GM19238 (cell line): Measurements from ENCODE around the gene MAP2K4.
"Not testable (repeated sequence)": the region's sequence is repeated elsewhere in the genome, so short reads cannot be mapped to it uniquely, and the experiment has no call there.

Experiments
- DNase-seq: peaks from one replicate; pipeline ENCODE4 v3.0.0; 2011; ENCODE audit warnings: low spot score; ENCODE audit not compliant: insufficient read length

Gene MAP2K4

GRCh38 chr17:12020642-12021622 is at the start of gene MAP2K4:
TSS of gene MAP2K4 (plus strand) at chr17:12020877. CDS start at chr17:12020887, 10 bp downstream.
- DNase-seq: peak; percentile 91

- DNase-seq: not testable (repeated sequence)
Measured at GRCh38 chr17:11972741-11973140, 47.9 kb upstream of the MAP2K4 start.

- DNase-seq: no peak
Measured at GRCh38 chr17:11979795-11980194, 40.9 kb upstream of the MAP2K4 start.

- DNase-seq: no peak
Measured at GRCh38 chr17:11980813-11981212, 39.9 kb upstream of the MAP2K4 start.

GRCh38 chr17:11981862-11982261 is 38.8 kb upstream of the MAP2K4 start:
- no peak for DNase-seq

- DNase-seq: no peak
Measured at GRCh38 chr17:11986179-11986941, 34.3 kb upstream of the MAP2K4 start.

GRCh38 chr17:11986942-11987329 is 33.7 kb upstream of the MAP2K4 start:
- no peak for DNase-seq

GRCh38 chr17:11990363-11990983 is 30.2 kb upstream of the MAP2K4 start:
- no peak for DNase-seq

GRCh38 chr17:11991461-11991860 is 29.2 kb upstream of the MAP2K4 start:
- DNase-seq: no peak

GRCh38 chr17:11996722-11997146 is 23.9 kb upstream of the MAP2K4 start:
- peak; percentile 19 for DNase-seq

GRCh38 chr17:11997147-11997971 is 23.3 kb upstream of the MAP2K4 start, which contains the start of gene ZNF18:
TSS of gene ZNF18 (minus strand) at chr17:11997475. CDS start at chr17:11992829, 4,646 bp downstream.
- DNase-seq: peak; percentile 97

- DNase-seq: no peak
Measured at GRCh38 chr17:11997972-11998233, 22.8 kb upstream of the MAP2K4 start.

- no peak for DNase-seq
Measured at GRCh38 chr17:11999696-12000095, 21.0 kb upstream of the MAP2K4 start.

- DNase-seq: no peak
Measured at GRCh38 chr17:12007466-12007865, 13.2 kb upstream of the MAP2K4 start.

GRCh38 chr17:12021623-12022140 is 1.0 kb downstream of the MAP2K4 start:
- no peak for DNase-seq

- DNase-seq: no peak
Measured at GRCh38 chr17:12022310-12022709, 1.6 kb downstream of the MAP2K4 start.

- no peak for DNase-seq
Measured at GRCh38 chr17:12024327-12024726, 3.6 kb downstream of the MAP2K4 start.

GRCh38 chr17:12027658-12028057 is 7.0 kb downstream of the MAP2K4 start:
- no peak for DNase-seq

GRCh38 chr17:12028611-12029010 is 7.9 kb downstream of the MAP2K4 start:
- DNase-seq: no peak

GRCh38 chr17:12034538-12034937 is 13.9 kb downstream of the MAP2K4 start:
- DNase-seq: no peak

GRCh38 chr17:12035673-12036072 is 15.0 kb downstream of the MAP2K4 start:
- no peak for DNase-seq
